Adrenal gland (tissue), 12 donors: ENCODE results near the gene ERCC4. TPM values are rescaled to one million over a fixed set of nuclear protein-coding genes. Genes with fewer than 3 reads are reported as not detected.

Source experiments
- DNase-seq, 7 donors: peaks; one replicate each; pipeline ENCODE4 v3.0.0-alpha.2; 2019 to 2020
- H3K27ac ChIP-seq, 5 donors: fragments of 200-600 bp; sonication (generic) in 4 of 5; 1 replicate in 3 of 5; 2 replicates in 2 of 5; pipeline versions ENCODE4 v1.5.1 to v1.8.0; 2016 to 2020; ENCODE audit warnings: mild to moderate bottlenecking in 1 of 5
- H3K27me3 ChIP-seq: fragments of 200-600 bp; 2 replicates; pipeline ENCODE4 v1.8.0; 2021
- H3K36me3 ChIP-seq, 2 donors: fragments of 200-600 bp; replicated peaks in 1 of 2; 1 replicate in 1 of 2; 2 replicates in 1 of 2; pipeline versions ENCODE4 v1.5.1 to v1.8.0; 2018 to 2022
- H3K4me1 ChIP-seq, 2 donors: fragments of 200-600 bp; replicated peaks in 1 of 2; 1 replicate in 1 of 2; 2 replicates in 1 of 2; pipeline versions ENCODE4 v1.5.1 to v1.8.0; 2018 to 2021
- H3K4me3 ChIP-seq, 4 donors: fragments of 200-600 bp; sonication (generic) in 3 of 4; one replicate each; pipeline ENCODE4 v1.5.1; 2016 to 2018
- H3K9me3 ChIP-seq, 3 donors: fragments of 200-600 bp; sonication (generic) in 1 of 3; replicated peaks in 1 of 3; 1 replicate in 2 of 3; 2 replicates in 1 of 3; pipeline versions ENCODE4 v1.5.1 to v1.8.0; 2016 to 2021
- POLR2A ChIP-seq, 2 donors: fragments of 450-650 bp; IDR thresholded peaks; one replicate each; pipeline ENCODE4 v1.6.1; 2017; ENCODE audit warnings: antibody characterized with exemption in 2 of 2, mild to moderate bottlenecking in 2 of 2, moderate library complexity in 1 of 2
- WGBS, 4 donors: extraction: QIAGEN DNeasy Blood & Tissue Kit in 2 of 4; methylation state at CpG; one replicate each; pipeline versions ENCODE4 v1.1.5 to v1.1.7; 2013 to 2017; 5-methylcytosine and 5-hydroxymethylcytosine counted together
- intact Hi-C, 2 donors: fragments of 100-400 bp; cut with DNase I; formaldehyde crosslinking; loops; one replicate each; pipeline versions ENCODE4 v1.14.1 to v1.15.0; 2022 to 2023
- polyA plus RNA-seq, 3 donors: library from polyadenylated mRNA; stranded (reverse); fragments of 200-250 nt in 2 of 3; fragments of 350-450 nt in 1 of 3; fragmentation: Illumina TruSeq in 1 of 3; extraction: RNeasy Lipid Tissue Mini Kit (QIAGEN cat#74804) in 1 of 3; gene quantifications; one replicate each; pipeline ENCODE4 v1.2.3, GENCODE V29; 2013 to 2014
- total RNA-seq, 9 donors: library from RNA; depleted of rRNA in 4 of 9; stranded (reverse); fragments of >200 nt in 4 of 9; fragments of 120-200 nt in 1 of 9; fragmentation: NEBNext Ultra II Directional in 1 of 9; extraction: Animal tissue kit (Norgen Biotek cat#: 25700) in 1 of 9; gene quantifications; one replicate each; pipeline versions ENCODE4 v1.1.0 to v1.2.4, GENCODE V29; 2013 to 2023
- TF ChIP-seq, protein P1 (sequence below), 6 experiments: fragments of 450-650 bp in 4 of 6; fragments of 200-600 bp in 2 of 6; sonication (generic) in 1 of 6; IDR thresholded peaks; 1 replicate in 5 of 6; 2 replicates in 1 of 6; pipeline versions ENCODE4 v1.5.1 to v1.8.0; 2016 to 2021; ENCODE audit warnings: antibody characterized with exemption in 6 of 6, mild to moderate bottlenecking in 2 of 6, moderate library complexity in 1 of 6
- donor health status: healthy with polysubstance abuse.
- donor health status: Bipolar disorder and iron deficiency.
- donor health status: DM: yes; HTN: yes; CAD: no.
- donor health status: DM: no; HTN: no; CAD: no.
- donor health status: DM: no; HTN: no; CAD: no.
- donor health status: DM: yes; HTN: yes; CAD: no.

ERCC4 gene
- total and polyA plus RNA-seq, 12 donors = 2.8 to 27.9 (median 15.4) TPM

DNA sequence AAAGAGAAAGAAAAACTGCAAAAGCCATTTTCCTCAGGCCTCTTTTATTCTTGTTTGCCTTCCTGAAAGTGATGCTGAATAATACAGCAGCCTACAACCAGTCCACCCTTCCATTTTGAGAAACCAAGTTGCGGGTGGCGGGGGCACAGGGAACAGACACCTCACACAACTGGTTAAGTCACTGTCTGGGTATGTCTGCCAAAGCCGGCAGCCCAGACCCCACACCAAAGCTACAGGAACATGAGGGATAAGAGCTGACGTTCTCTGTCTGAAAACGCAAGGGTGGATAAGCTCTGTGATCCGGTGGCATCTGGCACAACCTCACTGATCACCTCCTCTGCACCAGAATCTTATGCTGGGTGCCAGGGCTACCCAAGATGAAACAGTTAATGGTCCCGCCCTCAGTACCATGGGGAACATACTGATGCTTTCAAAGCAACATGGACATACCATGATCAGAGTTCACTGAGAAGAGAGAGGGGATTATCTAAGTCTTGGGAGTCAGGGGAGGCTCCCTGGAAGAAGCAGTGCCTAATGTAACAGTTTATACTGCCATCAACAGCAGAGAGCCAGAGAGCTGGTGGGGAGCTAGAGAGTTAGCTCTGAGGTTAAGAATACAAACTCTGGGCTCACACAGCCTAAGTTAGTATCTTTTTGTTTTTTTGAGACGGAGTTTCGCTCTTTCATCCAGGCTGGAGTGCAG is 53.5 kb downstream of the ERCC4 start:
- H3K4me3 ChIP-seq = no peak overlapping the region
- no peaks in the 10 kb centered on the region for H3K4me1 ChIP-seq
- intact Hi-C loops = no loop called here
- TF ChIP-seq, protein P1, sequence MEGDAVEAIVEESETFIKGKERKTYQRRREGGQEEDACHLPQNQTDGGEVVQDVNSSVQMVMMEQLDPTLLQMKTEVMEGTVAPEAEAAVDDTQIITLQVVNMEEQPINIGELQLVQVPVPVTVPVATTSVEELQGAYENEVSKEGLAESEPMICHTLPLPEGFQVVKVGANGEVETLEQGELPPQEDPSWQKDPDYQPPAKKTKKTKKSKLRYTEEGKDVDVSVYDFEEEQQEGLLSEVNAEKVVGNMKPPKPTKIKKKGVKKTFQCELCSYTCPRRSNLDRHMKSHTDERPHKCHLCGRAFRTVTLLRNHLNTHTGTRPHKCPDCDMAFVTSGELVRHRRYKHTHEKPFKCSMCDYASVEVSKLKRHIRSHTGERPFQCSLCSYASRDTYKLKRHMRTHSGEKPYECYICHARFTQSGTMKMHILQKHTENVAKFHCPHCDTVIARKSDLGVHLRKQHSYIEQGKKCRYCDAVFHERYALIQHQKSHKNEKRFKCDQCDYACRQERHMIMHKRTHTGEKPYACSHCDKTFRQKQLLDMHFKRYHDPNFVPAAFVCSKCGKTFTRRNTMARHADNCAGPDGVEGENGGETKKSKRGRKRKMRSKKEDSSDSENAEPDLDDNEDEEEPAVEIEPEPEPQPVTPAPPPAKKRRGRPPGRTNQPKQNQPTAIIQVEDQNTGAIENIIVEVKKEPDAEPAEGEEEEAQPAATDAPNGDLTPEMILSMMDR (IDR thresholded peaks at IDR 0.05) = no peak
- no peak for TF ChIP-seq POLR2A (IDR thresholded peaks at IDR 0.05)
- DNase-seq = peak in 1 of 7 donors; percentile 28
- 94 to 99% (median 96%) methylated on average over 9 of the region's 9 CpGs for WGBS, 4 donors
- H3K27ac ChIP-seq = no peak overlapping the region
- H3K36me3 ChIP-seq = no peaks in the 10 kb centered on the region
- H3K9me3 ChIP-seq = no peaks in the 10 kb centered on the region
- no peaks in the 10 kb centered on the region for H3K27me3 ChIP-seq

DNA sequence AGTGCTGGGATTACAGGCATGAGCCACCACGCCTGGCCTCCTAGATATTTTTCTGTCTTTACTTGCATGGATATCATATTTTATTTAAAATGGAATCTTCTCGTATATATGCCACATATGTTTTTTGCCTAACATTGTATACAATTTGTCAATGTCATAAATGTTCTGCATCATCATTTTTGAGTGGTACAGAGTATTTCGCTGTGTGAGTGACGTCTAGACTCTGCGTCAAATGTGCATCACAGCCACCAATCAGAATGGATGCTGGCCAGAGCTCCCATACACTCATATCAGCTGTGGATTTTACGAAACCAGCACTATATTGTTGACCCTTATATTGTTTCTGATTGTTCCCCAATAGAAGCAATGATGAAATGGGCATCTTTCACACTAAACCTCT is 57.2 kb downstream of the ERCC4 start:
- no peak for DNase-seq
- Histone ChIP-seq H3K4me1 (no peaks in the 10 kb centered on the region), H3K36me3 (no peaks in the 10 kb centered on the region), H3K27me3 (no peaks in the 10 kb centered on the region), H3K4me3 (no peak overlapping the region), H3K27ac (no peak overlapping the region), H3K9me3 (peaks cover 0 to 7% (median 0%) of the 10 kb centered on the region in 3 donors)
- intact Hi-C loops = no loop called here
- 94 to 97% (median 94%) methylated on average over 6 of the region's 6 CpGs for WGBS, 4 donors
- TF ChIP-seq, protein P1 (IDR thresholded peaks at IDR 0.05) = no peak
- TF ChIP-seq POLR2A (IDR thresholded peaks at IDR 0.05) = no peak

DNA sequence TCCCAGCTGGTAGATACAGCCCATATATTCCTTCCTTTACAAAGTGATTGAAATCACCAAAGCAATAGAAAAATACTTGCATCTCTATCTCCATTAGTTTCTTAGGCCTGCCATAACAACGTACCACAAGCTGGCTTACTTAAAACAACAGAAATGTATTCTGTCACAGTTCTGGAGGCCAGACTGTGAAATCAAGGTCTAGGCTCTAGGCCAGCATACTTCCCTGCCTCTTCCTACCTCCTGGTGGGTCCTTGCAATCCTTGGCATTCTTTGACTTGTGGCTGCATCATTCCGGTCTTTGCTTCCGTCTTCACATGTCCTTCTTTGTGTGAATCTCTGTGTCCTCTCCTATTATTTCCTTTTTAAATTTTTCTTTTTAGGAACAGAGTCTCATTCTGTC is 62.5 kb downstream of the ERCC4 start:
- Histone ChIP-seq H3K4me1 (peaks cover 0 to 10% of the 10 kb centered on the region in 2 donors), H3K36me3 (no peaks in the 10 kb centered on the region), H3K4me3 (no peak overlapping the region), H3K9me3 (peaks cover 0 to 7% (median 0%) of the 10 kb centered on the region in 3 donors), H3K27me3 (no peaks in the 10 kb centered on the region), H3K27ac (no peak overlapping the region)
- intact Hi-C loops = no loop called here
- TF ChIP-seq POLR2A (IDR thresholded peaks at IDR 0.05) = no peak
- TF ChIP-seq, protein P1 (IDR thresholded peaks at IDR 0.05) = no peak
- WGBS, 4 donors = 49 to 64% (median 55%) methylated on average over 3 of the region's 3 CpGs
- DNase-seq = peak in 3 of 7 donors; percentile 21 to 51 (median 40)

DNA sequence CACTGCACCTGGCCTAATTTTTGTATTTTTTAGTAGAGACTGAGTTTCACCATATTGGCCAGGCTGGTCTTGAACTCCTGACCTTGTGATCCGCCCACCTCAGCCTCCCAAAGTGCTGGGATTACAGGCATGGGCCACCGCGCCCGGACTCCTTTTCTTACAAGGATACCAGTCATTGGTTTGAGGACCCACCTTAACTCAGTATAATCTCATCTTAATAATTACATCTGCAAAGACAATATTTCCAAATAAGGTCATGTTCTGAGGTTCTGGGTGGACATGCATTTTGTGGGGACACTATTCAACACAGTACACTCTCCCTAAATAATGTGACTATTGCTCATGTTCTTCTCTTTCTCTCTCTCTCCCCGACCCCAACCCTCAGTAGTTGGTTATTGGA is 63.7 kb downstream of the ERCC4 start:
- DNase-seq = peak in 1 of 7 donors; percentile 45

More for the DNA sequence above, 63.7 kb downstream of the ERCC4 start:
- no peaks in the 10 kb centered on the region for H3K27me3 ChIP-seq
- intact Hi-C loops = no loop called here
- TF ChIP-seq, protein P1 (IDR thresholded peaks at IDR 0.05) = no peak
- no peak for TF ChIP-seq POLR2A (IDR thresholded peaks at IDR 0.05)
- H3K4me1 ChIP-seq = peaks cover 0 to 10% of the 10 kb centered on the region in 2 donors
- H3K27ac ChIP-seq = no peak overlapping the region
- H3K36me3 ChIP-seq = no peaks in the 10 kb centered on the region
- H3K9me3 ChIP-seq = peaks cover 0 to 7% (median 0%) of the 10 kb centered on the region in 3 donors
- 70 to 90% (median 77%) methylated on average over 5 of the region's 5 CpGs for WGBS, 4 donors
- H3K4me3 ChIP-seq = no peak overlapping the region
